Bronchial epithelial cell (primary cell): ENCODE results near the gene RIPK1. TPM values are rescaled to one million over a fixed set of nuclear protein-coding genes. Genes with fewer than 3 reads are reported as not detected.

Source experiments
- DNase-seq: peaks from one replicate; pipeline ENCODE4 v3.0.0-alpha.2; 2010; ENCODE audit warnings: low read depth
- FAIRE-seq: peaks from 2 replicates; lab custom pipeline; 2011; peaks lifted over from hg19 to GRCh38; lab: Jason Lieb, UNC
- H3K27me3 ChIP-seq: 2 replicates; pipeline ENCODE4 v1.5.1; 2011; ENCODE audit warnings: low read length; ENCODE audit not compliant: control insufficient read depth, insufficient read depth
- H3K36me3 ChIP-seq: 2 replicates; pipeline ENCODE4 v1.5.1; 2011; ENCODE audit warnings: low read length; ENCODE audit not compliant: control insufficient read depth, insufficient read depth
- H3K4me3 ChIP-seq: 2 replicates; pipeline ENCODE4 v1.5.1; 2011; ENCODE audit warnings: mild to moderate bottlenecking, low read depth, low read length, control low read depth
- total RNA-seq: library from RNA; depleted of rRNA; stranded (reverse); fragments of >200 nt; gene quantifications from 2 replicates; pipeline ENCODE4 v1.2.1, GENCODE V29; 2014
- TF ChIP-seq, protein P1 (sequence below): IDR thresholded peaks from 2 replicates; pipeline ENCODE4 v1.5.1; 2011; ENCODE audit warnings: mild to moderate bottlenecking, moderate library complexity, low read length, control low read depth, inconsistent platforms; ENCODE audit not compliant: insufficient read depth, severe bottlenecking

The RIPK1 gene
- total RNA-seq, 1 donor from 2014 or later = 12.6 TPM

DNA sequence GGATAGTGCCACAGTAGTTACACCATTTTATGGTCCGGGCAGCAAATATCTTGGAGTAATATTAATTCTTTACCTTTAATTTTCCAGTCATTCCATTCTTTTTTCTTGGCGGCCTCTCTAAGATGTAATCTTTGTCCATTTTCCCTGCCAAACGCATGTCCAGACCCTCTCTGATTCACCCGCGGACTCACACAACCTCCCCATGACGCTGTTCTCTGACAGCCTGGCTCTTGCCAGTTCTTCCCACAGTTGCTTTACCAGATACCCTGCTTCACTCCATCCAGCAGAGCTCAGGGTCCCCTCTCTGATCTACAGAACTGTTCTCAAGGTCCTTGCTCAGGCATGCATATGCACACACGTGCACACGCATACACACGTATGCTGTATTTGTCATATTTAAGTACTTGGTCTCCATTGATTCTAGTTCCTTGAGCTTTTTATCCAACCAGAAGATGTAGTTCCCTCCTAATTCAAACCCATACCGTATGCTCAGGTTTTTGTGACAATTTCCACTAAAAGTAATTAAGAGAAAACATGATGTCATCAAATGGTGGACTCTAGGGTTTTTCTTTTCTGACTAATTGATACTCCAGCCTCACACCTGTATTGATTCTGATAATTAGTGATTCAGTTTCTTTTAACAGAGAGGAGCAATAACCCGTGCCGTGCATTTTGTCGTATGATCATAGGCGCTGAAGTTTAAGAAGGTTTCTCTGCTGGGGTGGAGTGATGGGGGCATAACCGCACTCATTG lies 60.2 kb downstream of the RIPK1 start:
- no peak overlapping the region for H3K4me3 ChIP-seq
- TF ChIP-seq, protein P1, sequence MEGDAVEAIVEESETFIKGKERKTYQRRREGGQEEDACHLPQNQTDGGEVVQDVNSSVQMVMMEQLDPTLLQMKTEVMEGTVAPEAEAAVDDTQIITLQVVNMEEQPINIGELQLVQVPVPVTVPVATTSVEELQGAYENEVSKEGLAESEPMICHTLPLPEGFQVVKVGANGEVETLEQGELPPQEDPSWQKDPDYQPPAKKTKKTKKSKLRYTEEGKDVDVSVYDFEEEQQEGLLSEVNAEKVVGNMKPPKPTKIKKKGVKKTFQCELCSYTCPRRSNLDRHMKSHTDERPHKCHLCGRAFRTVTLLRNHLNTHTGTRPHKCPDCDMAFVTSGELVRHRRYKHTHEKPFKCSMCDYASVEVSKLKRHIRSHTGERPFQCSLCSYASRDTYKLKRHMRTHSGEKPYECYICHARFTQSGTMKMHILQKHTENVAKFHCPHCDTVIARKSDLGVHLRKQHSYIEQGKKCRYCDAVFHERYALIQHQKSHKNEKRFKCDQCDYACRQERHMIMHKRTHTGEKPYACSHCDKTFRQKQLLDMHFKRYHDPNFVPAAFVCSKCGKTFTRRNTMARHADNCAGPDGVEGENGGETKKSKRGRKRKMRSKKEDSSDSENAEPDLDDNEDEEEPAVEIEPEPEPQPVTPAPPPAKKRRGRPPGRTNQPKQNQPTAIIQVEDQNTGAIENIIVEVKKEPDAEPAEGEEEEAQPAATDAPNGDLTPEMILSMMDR = no peak
- DNase-seq = no peak
- H3K27me3 ChIP-seq = no peaks in the 10 kb centered on the region
- no peak for FAIRE-seq
- H3K36me3 ChIP-seq = peaks cover 11% of the 10 kb centered on the region

DNA sequence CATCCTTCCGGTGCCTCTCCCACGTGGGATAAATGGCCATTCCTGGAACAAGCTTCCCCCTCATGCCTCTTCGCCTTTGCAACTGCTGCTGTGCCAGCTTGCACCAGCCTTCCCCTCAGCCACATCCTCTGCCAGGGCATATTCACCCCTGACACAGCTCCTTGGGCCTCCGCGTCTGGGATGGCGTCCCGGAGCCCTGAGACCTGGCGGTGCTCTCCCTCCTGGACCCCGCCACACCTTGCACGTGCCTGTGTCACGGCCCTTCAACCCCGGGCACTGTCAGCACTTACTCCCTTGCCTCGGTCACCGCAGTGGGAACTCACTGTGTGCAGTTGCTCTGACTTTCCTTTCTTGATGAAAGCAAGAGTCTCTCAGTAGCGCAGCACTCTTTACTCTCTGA lies 63.4 kb downstream of the RIPK1 start:
- H3K4me3 ChIP-seq = no peak overlapping the region
- H3K36me3 ChIP-seq = peaks cover 11% of the 10 kb centered on the region

DNA sequence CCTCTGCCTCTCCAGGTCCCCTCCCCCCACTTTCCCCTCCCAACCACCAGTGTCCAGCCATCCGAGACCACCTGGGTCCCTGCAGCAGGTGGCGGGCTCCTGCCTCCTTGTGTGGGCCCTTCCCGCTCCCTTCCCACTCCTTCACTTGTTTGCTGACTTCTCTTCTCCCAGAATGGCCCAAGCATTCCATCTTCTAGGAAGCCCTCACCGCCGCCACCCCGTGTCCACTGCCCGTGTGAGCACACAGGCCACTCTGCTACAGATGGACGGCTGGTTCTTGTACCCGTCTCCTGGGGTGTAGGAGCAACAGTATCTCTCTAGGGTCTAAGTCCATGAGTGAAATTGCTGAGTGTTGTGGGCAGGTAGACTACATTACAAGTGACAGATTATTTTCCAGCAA lies 65.2 kb downstream of the RIPK1 start:
- TF ChIP-seq, protein P1 = no peak
- FAIRE-seq (no peak), DNase-seq (no peak)
- H3K4me3 ChIP-seq = no peak overlapping the region
- H3K36me3 ChIP-seq = peaks cover 16% of the 10 kb centered on the region
- no peaks in the 10 kb centered on the region for H3K27me3 ChIP-seq

More for the DNA sequence above, 63.4 kb downstream of the RIPK1 start:
- H3K27me3 ChIP-seq = no peaks in the 10 kb centered on the region
- TF ChIP-seq, protein P1 = no peak
- no peak for DNase-seq
- no peak for FAIRE-seq

DNA sequence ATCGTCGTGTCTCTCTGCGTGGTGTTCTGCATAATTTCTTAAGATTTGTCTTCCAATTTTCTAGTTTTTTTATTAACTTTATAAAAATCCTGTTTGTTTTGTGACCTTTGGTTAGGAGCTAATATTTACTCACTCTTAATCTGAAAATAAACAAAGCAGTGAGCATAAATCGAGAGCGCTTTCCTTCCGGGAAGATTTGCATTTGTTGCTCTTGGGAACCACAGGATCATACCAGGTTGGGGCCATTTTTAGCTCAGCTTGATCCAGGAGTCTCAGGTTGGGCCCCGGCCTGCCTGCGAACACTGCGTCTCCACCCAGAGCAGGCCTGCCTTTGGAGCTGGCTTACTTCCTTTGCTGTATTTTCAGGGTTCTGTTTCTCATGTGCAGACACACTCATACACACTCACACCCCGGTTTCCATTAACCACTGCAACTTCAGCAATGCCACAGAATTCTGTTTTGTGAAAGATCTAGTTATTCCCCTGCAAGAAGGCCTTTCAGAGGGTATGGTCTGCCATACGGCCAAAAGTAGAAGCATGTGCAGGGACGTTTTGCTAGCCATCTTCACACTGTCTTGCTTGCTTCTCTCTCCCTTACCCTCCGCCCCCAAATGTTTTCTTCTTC lies 67.5 kb downstream of the RIPK1 start:
- DNase-seq (no peak), FAIRE-seq (no peak)
- Histone ChIP-seq H3K36me3 (peaks cover 10% of the 10 kb centered on the region), H3K27me3 (no peaks in the 10 kb centered on the region), H3K4me3 (no peak overlapping the region)
- TF ChIP-seq, protein P1 = no peak

DNA sequence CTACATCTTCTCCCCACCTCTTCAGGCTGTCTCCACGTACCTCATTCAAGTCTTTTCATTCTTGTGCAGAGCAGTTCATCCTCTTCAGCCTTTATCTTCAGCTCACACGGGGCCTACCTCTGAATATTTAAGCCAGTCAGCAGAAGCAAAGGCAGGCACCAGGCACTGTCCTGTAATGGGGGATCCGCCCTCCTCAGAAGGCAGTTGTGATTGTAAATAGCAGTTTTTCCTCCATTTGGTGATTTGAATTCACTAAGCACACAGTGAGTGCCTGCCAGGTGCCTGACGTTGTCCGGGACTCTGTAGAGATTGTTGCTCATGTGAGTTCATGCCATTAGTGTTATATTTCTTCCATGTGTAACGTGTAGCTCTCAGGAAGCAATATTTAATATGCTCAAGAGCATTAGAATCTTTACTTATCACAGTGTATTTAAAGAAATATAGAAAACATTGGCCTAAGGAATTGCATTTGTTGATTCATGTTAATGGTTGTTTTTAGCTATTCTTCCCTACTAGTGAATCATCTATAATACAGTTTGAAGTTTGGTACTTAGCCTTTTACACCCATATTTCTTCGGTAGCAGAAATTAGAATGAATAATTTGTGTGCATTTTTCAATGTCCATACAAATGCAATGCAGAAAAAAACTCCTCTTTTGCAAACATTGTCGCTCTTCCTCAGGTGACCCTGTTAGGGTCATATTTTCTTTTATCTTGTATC lies 68.2 kb downstream of the RIPK1 start:
- no peak for DNase-seq
- TF ChIP-seq, protein P1 = no peak

More for the DNA sequence above, 68.2 kb downstream of the RIPK1 start:
- Histone ChIP-seq H3K36me3 (peaks cover 10% of the 10 kb centered on the region), H3K4me3 (no peak overlapping the region), H3K27me3 (no peaks in the 10 kb centered on the region)
- no peak for FAIRE-seq
